Gastroesophageal sphincter (tissue), 3 donors: ENCODE measurements around the gene SPTLC3.

Source experiments
- EP300 ChIP-seq: sonication (generic); formaldehyde crosslinking; IDR thresholded peaks from one replicate; pipeline ENCODE4 v1.6.1; 2017; ENCODE audit warnings: antibody characterized with exemption, mild to moderate bottlenecking
- POLR2A ChIP-seq, 2 donors: fragments of 450-650 bp; IDR thresholded peaks; one replicate each; pipeline ENCODE4 v1.6.1; 2017; ENCODE audit warnings: antibody characterized with exemption in 2 of 2, mild to moderate bottlenecking in 2 of 2, moderate library complexity in 1 of 2
- TF ChIP-seq, protein P1 (sequence below), 4 experiments: fragments of 200-600 bp in 2 of 4; fragments of 450-650 bp in 2 of 4; sonication (generic) in 1 of 4; IDR thresholded peaks; one replicate each; pipeline ENCODE4 v1.5.1; 2017 to 2019; ENCODE audit warnings: antibody characterized with exemption in 4 of 4, mild to moderate bottlenecking in 2 of 4, moderate library complexity in 2 of 4

DNA sequence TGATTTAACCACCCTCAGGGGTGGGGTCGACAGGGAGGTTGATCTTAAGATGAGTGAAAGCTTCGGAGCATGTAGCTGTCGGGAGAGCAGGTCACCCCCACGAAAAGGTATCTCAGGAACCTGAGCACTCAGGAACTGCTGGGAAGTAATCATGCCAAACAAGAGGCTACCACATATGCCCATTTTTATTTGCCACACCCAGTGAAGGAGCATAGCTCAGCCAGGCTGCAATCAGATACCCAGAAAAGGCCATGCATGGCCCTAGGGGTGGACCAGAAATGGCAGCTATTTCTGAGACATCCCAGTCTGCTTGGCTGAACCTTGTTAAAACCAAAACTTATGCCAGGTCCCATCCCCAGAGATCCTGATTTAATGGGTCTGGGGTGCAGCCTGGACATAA, 139.6 kb downstream of the SPTLC3 start:
- TF ChIP-seq, protein P1, sequence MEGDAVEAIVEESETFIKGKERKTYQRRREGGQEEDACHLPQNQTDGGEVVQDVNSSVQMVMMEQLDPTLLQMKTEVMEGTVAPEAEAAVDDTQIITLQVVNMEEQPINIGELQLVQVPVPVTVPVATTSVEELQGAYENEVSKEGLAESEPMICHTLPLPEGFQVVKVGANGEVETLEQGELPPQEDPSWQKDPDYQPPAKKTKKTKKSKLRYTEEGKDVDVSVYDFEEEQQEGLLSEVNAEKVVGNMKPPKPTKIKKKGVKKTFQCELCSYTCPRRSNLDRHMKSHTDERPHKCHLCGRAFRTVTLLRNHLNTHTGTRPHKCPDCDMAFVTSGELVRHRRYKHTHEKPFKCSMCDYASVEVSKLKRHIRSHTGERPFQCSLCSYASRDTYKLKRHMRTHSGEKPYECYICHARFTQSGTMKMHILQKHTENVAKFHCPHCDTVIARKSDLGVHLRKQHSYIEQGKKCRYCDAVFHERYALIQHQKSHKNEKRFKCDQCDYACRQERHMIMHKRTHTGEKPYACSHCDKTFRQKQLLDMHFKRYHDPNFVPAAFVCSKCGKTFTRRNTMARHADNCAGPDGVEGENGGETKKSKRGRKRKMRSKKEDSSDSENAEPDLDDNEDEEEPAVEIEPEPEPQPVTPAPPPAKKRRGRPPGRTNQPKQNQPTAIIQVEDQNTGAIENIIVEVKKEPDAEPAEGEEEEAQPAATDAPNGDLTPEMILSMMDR (IDR thresholded peaks at IDR 0.05) = no peak
- TF ChIP-seq POLR2A (IDR thresholded peaks at IDR 0.05) (no peak), EP300 (no peak)
